ENCODE data around the gene BGLAP. TPM values are rescaled to one million over a fixed set of nuclear protein-coding genes. Genes with fewer than 3 reads are reported as not detected.

Gene BGLAP
- total and polyA plus RNA-seq, 2 donors (not counting 3 experiments of a cell fraction or from before 2014, with no cell fraction given): 0.65 to 1.0 TPM

GRCh38 chr1:156242738-156243137, 754 bp downstream of the BGLAP start:
- ChIA-PET CTCF (no interaction called here), POLR2A (no interaction called here)
- Histone ChIP-seq H3K36me3 (ENCODE audit: control insufficient read depth in 2 of 2, extremely low read depth in 1 of 2, insufficient read depth in 2 of 2, low read length in 2 of 2) (peaks cover 0 to 8% of the 10 kb centered on the region in 2 experiments), H3K27ac (ENCODE audit: insufficient read depth, low read depth, low read length) (no peak overlapping the region), H4K20me1 (replicated peaks; ENCODE audit: control insufficient read depth, extremely low read depth, insufficient read depth, low read length) (no peaks in the 10 kb centered on the region), H3K9me1 (replicated peaks; ENCODE audit: control insufficient read depth, extremely low read depth, insufficient read depth, low read length) (no peaks in the 10 kb centered on the region), H3K9ac (replicated peaks; ENCODE audit: extremely low read depth, insufficient read depth, low read length) (no peak overlapping the region), H3K4me1 (ENCODE audit: control insufficient read depth, extremely low read depth, insufficient read depth, low read length) (peaks cover 6% of the 10 kb centered on the region), H3K79me2 (ENCODE audit: control insufficient read depth, insufficient read depth, low read length) (no peaks in the 10 kb centered on the region), H3K4me3 (replicated peaks in 1 of 3; ENCODE audit: insufficient read depth in 1 of 3, low read depth in 1 of 3, low read length in 3 of 3) (no peak overlapping the region), H3K9me3 (replicated peaks; ENCODE audit: control insufficient read depth, insufficient read depth, low read length) (no peaks in the 10 kb centered on the region), H2AFZ (ENCODE audit: low read depth, low read length) (no peak overlapping the region), H3K4me2 (ENCODE audit: insufficient read depth, low read length) (no peak overlapping the region), H3K27me3 (ENCODE audit: control insufficient read depth in 2 of 2, insufficient read depth in 2 of 2, low read length in 2 of 2) (peaks cover 0 to 4% of the 10 kb centered on the region in 2 experiments)
- no TSS peak for BruUV-seq (replicated peaks)
- intact Hi-C loops (cut with micrococcal nuclease) (no loop called here), dilution Hi-C loops (cut with MboI; ENCODE audit: extremely low pct_ligation_motif_present, low sequenced_read_pairs) (no loop called here)
- DNase-seq (ENCODE audit: low read depth, low spot score) (no peak), FAIRE-seq (no peak)
- TF ChIP-seq POLR2AphosphoS5 (IDR thresholded peaks at IDR 0.05; ENCODE audit: insufficient read depth, low read depth, low read length): no peak
- no peak for TF ChIP-seq FOS (IDR thresholded peaks at IDR 0.05; ENCODE audit: borderline replicate concordance, insufficient read depth, low read length)
- TF ChIP-seq MAX (IDR thresholded peaks at IDR 0.05; ENCODE audit: insufficient read depth, insufficient read length): no peak
- TF ChIP-seq MYC (IDR thresholded peaks at IDR 0.05; ENCODE audit: low read depth, low read length): no peak
- TF ChIP-seq CTCF (IDR thresholded peaks at IDR 0.05; ENCODE audit: extremely low read depth in 1 of 2, insufficient read depth in 1 of 2, low read depth in 1 of 2, low read length in 2 of 2): no peak
- no peak for TF ChIP-seq EZH2 (IDR thresholded peaks at IDR 0.05; ENCODE audit: borderline replicate concordance, low read depth, low read length, severe bottlenecking)
- TF ChIP-seq JUN (IDR thresholded peaks at IDR 0.05; ENCODE audit: borderline replicate concordance, insufficient read depth, insufficient read length, low read depth): no peak
- TF ChIP-seq GATA2 (IDR thresholded peaks at IDR 0.05; ENCODE audit: insufficient read depth, insufficient read length, low read depth, low read length): no peak
- TF ChIP-seq POLR2A (IDR thresholded peaks at IDR 0.05; ENCODE audit: low read depth, low read length): no peak
